GM18873 (cell line): ENCODE data around the gene CTBP1.

Source experiments
- ATAC-seq: cut with Tn5 transposase; IDR thresholded peaks from one replicate; pipeline ENCODE4 v1.9.1; 2021; ENCODE audit warnings: mild to moderate bottlenecking, moderate library complexity, moderate number of reproducible peaks; ENCODE audit not compliant: unreplicated experiment, low FRiP score

The CTBP1 gene

GRCh38 chr4:1212546-1213335 lies 36.2 kb downstream of the CTBP1 start:
- ATAC-seq, result no peak

DNA sequence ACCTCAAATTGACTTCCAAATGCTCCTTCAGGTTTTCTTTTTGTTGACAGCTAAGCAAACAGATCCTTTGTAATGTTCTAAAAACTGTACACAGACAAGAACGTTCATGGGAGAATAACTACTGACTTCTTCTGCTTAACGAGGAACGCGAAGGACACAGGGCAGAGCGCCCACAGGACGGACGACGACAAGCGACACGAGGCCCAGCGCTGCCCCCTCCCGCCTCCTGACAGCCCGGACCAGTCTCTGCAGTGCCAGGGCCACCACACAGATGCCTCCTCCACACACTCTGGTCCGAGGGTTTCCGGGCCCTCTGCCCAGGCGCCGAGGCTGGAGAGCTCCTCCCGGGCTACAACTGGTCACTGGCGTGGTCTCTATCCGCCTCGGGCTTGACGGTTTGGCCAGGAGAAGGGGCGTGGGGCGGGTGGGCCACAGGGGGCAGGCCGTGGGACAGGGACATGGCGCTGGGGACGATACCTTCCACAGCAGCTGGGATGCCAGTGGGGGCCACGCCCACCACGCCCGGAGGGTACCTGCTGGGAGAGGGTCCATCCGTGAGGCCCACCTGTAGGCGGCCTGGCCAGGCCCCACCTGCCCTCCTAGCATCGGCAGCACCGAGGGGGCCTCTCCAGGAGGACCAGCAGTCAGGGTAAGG lies 36.9 kb downstream of the CTBP1 start:
- no peak for ATAC-seq

DNA sequence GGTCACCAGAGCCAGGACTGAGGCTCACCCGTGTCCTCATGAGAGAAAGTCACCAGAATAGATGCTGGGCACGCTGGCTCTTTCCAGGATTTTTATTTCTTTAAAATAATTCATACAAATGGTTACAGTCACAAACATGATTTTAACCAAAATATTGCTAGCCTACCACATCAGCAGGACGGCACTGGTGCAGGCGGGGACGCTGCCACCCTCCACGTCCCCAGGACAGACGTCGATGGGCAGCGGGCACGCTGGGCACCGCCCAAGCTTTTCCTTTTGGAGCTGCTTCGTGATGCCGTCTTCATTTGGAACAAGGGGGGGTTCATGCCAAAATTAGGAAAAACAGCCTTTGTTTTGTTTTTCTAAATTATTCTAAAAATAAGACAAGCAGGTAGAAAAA lies 37.6 kb downstream of the CTBP1 start:
- no peak for ATAC-seq

- ATAC-seq, result no peak
Measured at GRCh38 chr4:1210971-1211370, 38.0 kb downstream of the CTBP1 start.

- no peak for ATAC-seq
Measured at GRCh38 chr4:1210241-1210841, 38.6 kb downstream of the CTBP1 start.

DNA sequence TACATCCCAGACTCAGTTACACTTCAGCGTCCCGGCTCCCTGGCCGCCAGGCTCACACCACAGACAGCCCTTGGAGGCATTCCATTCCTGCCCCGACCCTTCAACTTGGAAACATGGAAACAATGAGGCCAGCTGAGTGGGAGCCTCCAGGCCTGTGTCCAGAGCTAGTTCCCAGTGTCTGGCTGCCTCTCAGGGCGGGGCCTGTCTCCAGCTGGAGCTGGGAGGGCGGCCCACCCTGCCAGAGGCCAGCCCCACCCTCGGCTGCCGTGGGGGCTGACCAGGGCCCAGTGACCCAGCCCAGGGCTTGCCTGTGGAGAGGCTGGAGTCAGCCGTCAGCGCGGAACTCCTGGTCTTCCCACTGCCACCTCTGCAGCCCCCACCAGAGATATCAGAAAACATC lies 39.1 kb downstream of the CTBP1 start:
- no peak for ATAC-seq

DNA sequence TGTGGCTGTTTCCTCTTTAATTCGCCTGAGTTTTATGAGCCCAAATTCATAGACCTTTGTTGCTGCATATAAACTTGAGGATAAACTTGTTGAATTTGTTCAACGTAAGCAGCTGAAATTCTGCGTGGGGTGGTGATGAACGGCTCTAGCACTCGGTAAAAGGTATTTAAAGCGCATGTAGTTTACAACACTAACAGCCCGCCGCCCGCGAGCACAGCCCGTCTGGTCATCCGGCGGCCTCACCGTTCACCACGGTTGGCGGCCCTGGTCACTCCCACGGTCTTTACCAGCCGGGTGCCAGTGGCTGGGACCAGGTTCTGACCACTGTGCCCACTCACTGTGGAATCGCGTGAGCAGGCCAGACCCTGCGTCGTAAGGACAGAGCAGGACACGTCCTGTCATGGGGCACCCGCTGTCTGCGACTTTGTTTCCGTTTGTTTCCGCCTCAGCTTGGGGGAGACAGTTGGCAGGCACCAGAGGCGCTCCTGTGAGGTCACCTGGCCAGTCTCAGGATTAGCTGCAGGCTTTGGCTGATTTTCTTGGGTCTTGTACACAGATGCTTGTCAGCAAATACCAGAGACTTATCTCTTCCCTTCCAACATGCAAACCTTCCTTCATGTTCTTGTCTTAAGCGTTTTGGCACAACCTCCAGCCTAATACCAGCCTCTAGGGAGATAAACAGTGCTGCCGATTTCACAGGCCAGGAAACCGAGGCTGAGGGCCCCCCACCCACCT lies 39.8 kb downstream of the CTBP1 start:
- ATAC-seq, result no peak

DNA sequence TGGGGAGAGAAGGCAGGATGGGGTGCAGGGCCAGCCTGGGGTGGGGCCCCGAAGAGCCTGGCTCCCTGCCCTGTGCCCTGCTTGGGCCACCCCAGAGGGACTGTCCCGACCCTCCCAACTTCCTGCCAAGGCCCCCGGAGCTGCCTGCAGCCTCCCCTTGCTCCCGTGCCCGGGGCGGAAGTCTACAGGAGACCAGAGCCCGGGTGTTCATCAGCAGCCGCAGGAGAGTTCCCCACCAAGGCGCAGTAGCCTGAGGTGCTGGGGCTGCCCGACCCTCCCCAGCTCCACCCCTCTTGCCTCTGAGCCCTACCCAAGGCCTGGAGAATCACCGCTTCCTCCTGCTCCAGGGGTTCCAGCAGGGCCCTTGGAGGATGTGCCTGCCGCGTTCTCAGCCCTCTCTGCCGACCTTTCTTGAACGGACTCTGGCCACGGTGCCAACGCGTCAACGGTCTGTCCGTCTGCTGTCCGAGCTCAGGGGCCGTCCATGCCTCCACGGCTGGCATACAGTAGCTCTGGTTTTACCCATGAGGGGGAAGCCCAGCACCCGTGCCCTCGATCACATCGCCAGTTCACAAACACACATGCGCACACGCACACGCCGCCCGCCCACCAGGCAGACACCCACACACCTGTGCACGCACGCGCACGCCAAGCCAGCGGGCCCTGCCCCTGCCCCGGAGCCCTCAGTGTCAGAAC lies 40.5 kb downstream of the CTBP1 start:
- no peak for ATAC-seq

DNA sequence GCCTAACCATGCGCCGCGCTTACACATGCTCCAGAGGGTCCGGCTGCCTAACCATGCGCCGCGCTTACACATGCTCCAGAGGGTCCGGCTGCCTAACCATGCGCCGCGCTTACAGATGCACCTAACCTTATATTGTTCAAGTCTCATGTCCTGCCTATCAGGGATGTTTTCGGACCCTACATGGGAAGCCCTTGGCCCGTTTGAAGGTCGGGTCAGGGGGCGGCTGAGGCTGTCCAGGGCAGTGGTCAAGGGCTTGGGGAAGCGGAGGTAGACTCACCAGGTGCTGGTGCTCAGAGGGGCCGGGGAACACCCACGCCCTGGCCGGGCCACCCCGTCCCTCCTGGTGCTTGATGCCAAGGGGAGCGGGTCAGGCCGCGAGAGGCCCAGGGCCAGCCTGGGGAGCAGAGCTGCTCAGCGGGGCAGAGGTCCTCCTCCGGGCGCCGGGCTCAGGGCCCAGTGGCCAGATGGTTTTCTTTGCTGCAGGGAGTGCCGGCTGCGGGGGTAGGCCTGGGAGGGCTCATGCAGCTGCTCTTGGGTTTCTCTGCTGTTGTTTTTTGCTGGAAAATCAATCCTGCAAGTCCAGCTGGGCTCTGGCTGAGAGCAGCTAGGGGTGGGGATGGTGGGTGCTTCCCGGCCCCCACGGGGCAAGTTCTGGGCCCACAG lies 41.2 kb downstream of the CTBP1 start:
- ATAC-seq, result no peak

- ATAC-seq, result no peak
Measured at GRCh38 chr4:1207157-1207470, 41.8 kb downstream of the CTBP1 start.

DNA sequence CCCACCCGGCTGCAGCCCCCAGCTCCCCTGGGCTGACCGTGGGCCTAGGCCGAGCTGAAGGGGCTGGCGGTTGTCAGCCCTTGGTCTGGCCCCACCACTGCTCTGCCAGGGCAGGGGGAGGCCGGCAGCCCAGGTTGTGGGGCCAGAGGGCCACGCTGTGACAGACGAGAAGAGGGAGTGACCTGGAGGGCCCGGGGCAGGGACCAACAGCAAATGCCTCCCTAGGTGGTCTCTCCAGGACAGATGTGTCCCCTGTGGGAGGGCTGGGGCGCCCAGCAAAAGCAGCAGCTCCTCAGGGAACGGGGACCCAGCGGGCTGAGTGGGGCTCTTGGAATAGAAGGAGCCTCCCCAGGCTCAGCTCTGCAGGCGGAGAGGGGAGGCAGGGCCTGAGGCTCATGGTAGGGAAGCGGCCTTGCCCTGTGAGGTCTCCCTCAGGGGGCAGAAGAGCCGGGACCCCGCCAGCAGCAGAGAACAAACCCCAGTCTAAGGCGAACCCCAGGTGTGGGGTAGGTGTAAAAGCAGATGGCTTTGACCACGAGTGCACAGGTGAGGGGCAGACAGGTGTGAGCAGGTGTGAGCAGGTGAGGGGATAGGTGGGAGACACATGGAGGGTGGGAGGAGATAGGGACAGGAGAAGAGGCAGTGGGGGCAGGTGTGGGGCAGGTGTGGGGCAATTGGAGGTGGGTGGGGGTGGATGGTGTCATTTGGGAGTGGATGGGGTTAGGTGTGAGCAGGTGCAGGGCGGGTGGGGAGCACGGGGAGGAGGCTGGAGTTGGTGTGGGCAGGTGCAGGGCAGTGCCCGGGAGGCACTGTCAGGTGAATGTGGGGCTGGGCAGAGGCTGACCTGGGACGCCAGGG lies 42.4 kb downstream of the CTBP1 start:
- no peak for ATAC-seq

GRCh38 chr4:1205586-1206298 lies 43.2 kb downstream of the CTBP1 start:
- ATAC-seq, result no peak

GRCh38 chr4:1204828-1205585 lies 43.9 kb downstream of the CTBP1 start:
- ATAC-seq, result no peak

GRCh38 chr4:1204286-1204827 lies 44.6 kb downstream of the CTBP1 start:
- no peak for ATAC-seq

GRCh38 chr4:1203026-1203616 lies 45.8 kb downstream of the CTBP1 start:
- no peak for ATAC-seq

- ATAC-seq, result no peak
Measured at GRCh38 chr4:1202526-1203011, 46.4 kb downstream of the CTBP1 start.
